Left lung (tissue), 10 donors: ENCODE results near the gene KDM4B. TPM values are rescaled to one million over a fixed set of nuclear protein-coding genes. Genes with fewer than 3 reads are reported as not detected.

ENCODE experiments used
- ATAC-seq: fragments of 200-7000 bp; cut with Tn5 transposase; one replicate; pipeline ENCODE4 v1.9.1; 2020; ENCODE audit warnings: moderate library complexity
- DNase-seq, 4 donors: peaks; one replicate each; pipeline ENCODE4 v3.0.0-alpha.2; 2013 to 2020
- H3K27ac ChIP-seq, 2 donors: fragments of 200-600 bp; sonication (generic) in 1 of 2; one replicate each; pipeline versions ENCODE4 v1.5.0 to v1.8.0; 2020 to 2021
- H3K27me3 ChIP-seq, 2 donors: fragments of 200-600 bp; sonication (generic) in 1 of 2; one replicate each; pipeline versions ENCODE4 v1.5.0 to v1.8.0; 2020 to 2021
- H3K36me3 ChIP-seq, 2 donors: fragments of 200-600 bp; sonication (generic) in 1 of 2; one replicate each; pipeline versions ENCODE4 v1.5.0 to v1.8.0; 2020 to 2021
- H3K4me1 ChIP-seq, 2 donors: fragments of 200-600 bp; one replicate each; pipeline ENCODE4 v1.8.0; 2021
- H3K4me3 ChIP-seq, 2 donors: fragments of 200-600 bp; sonication (generic) in 1 of 2; one replicate each; pipeline versions ENCODE4 v1.5.0 to v1.8.0; 2020 to 2021; ENCODE audit warnings: mild to moderate bottlenecking in 1 of 2
- H3K9me3 ChIP-seq, 2 donors: fragments of 200-600 bp; sonication (generic) in 1 of 2; one replicate each; pipeline versions ENCODE4 v1.5.0 to v1.8.0; 2020 to 2021
- intact Hi-C, 2 donors: fragments of 100-400 bp; cut with DNase I; formaldehyde crosslinking; loops; one replicate each; pipeline versions ENCODE4 v1.11.2 to v1.14.2; 2022
- polyA plus RNA-seq, 6 donors: library from polyadenylated mRNA; unstranded; fragments of 120-200 nt; gene quantifications; one replicate each; pipeline ENCODE4 v1.2.1, GENCODE V29; 2013; ENCODE audit not compliant: insufficient read length in 6 of 6
- total RNA-seq, 2 donors: library from RNA; stranded (reverse); fragmentation: NEBNext Ultra II Directional; extraction: Animal tissue kit (Norgen Biotek cat#: 25700); gene quantifications; one replicate each; pipeline ENCODE4 v1.2.1, GENCODE V29; 2021
- TF ChIP-seq, protein P1 (sequence below), 2 donors: fragments of 200-600 bp; sonication (generic) in 1 of 2; IDR thresholded peaks; one replicate each; pipeline versions ENCODE4 v1.5.0 to v1.8.0; 2021; ENCODE audit warnings: antibody characterized with exemption in 2 of 2
- donor health status: DM: no; HTN: yes; CAD: no.
- donor health status: DM: no; HTN: no; CAD: no.

The KDM4B gene
- total and polyA plus RNA-seq, 8 donors: 24.6 to 42.1 (median 31.1) TPM

DNA sequence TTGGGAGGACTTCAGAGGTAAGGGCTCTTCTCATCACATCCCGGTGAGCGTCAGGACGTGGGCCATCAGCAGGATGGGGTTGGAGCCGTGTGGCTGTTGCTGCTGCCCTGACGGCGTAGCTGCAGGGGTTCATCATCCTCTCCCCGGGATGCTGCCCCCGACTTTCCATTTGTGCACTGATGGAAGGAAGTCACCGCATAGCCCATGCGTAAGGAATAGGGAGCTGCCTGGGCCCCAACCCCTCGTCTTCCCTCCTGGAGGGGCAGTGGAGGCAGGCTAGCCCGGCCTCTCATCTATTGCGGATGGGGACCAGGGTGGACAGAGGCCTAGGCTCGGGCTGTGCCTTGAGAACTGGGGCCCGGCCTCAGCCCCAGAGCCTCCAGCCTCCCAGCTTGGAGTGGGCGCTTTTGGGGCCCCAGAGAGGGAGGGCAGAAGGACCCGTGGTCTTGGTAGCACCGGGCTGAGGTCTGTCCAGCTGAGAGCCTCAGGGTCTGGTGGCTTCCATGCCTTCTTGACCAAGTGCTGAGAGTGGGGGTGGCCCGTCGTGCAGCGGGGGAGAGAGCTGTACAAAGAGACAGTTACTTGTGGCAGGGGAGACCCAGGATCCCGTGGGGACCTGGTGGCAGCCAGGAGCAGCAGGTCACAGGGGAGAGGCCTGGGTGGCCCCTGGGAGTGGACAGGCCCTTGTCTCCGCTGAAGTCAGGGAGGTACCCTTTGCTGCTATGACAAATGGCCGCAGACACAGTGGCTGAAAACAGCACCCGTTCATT lies 44.0 kb downstream of the KDM4B start:
- Histone ChIP-seq H3K27ac (no peak overlapping the region), H3K27me3 (no peaks in the 10 kb centered on the region), H3K4me1 (peaks cover 0 to 5% of the 10 kb centered on the region in 2 donors), H3K9me3 (no peaks in the 10 kb centered on the region), H3K4me3 (no peak overlapping the region), H3K36me3 (peaks cover 0 to 19% of the 10 kb centered on the region in 2 donors)
- intact Hi-C loops: no loop called here
- DNase-seq (no peak), ATAC-seq (no peak)
- TF ChIP-seq, protein P1, sequence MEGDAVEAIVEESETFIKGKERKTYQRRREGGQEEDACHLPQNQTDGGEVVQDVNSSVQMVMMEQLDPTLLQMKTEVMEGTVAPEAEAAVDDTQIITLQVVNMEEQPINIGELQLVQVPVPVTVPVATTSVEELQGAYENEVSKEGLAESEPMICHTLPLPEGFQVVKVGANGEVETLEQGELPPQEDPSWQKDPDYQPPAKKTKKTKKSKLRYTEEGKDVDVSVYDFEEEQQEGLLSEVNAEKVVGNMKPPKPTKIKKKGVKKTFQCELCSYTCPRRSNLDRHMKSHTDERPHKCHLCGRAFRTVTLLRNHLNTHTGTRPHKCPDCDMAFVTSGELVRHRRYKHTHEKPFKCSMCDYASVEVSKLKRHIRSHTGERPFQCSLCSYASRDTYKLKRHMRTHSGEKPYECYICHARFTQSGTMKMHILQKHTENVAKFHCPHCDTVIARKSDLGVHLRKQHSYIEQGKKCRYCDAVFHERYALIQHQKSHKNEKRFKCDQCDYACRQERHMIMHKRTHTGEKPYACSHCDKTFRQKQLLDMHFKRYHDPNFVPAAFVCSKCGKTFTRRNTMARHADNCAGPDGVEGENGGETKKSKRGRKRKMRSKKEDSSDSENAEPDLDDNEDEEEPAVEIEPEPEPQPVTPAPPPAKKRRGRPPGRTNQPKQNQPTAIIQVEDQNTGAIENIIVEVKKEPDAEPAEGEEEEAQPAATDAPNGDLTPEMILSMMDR (IDR thresholded peaks at IDR 0.05): no peak

DNA sequence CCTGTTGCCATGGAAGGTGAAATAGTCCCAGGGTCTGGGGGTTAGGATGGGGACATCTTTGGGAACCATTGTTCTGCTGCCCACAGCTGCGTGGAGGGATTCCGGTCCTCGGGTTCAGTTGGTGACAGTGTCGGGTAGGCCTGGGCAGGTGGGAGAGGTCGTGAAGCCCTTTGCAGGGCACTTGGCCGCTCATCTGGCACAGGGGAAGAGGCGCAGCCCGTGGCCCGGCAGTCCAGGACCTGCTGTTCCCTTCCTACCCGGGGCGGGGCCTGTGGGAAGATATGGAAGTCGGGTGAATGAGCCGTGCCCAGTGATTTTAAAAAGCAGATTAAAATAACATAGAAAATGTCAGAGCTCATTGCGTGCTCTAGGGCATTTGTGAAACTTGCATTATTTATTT lies 44.8 kb downstream of the KDM4B start:
- intact Hi-C loops: no loop called here
- Histone ChIP-seq H3K27ac (no peak overlapping the region), H3K9me3 (no peaks in the 10 kb centered on the region), H3K36me3 (peaks cover 0 to 28% of the 10 kb centered on the region in 2 donors), H3K27me3 (no peaks in the 10 kb centered on the region), H3K4me3 (no peak overlapping the region), H3K4me1 (peaks cover 5% of the 10 kb centered on the region in 2 donors)
- ATAC-seq (no peak), DNase-seq (no peak)
- TF ChIP-seq, protein P1 (IDR thresholded peaks at IDR 0.05): no peak

DNA sequence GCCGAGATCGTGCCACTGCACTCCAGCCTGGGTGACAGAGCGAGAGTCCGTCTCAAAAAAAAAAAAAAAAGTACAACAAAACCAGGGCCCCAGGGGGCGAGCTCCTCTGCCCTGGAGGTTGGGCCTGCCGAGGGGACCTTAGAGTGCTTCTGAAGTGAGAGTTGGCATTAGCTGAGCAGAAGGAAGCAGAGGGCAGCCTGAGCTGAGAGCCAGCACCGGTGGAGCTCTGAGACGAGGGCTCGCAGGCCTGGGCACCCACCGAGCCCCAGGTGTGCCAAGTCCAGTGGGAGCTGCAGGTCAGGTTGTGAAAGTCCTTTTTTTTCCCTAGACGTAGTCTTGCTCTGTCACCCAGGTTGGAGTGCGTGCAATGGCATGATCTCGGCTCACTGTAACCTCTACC lies 46.0 kb downstream of the KDM4B start:
- TF ChIP-seq, protein P1 (IDR thresholded peaks at IDR 0.05): no peak
- Histone ChIP-seq H3K27me3 (no peaks in the 10 kb centered on the region), H3K4me1 (peaks cover 5% of the 10 kb centered on the region in 2 donors), H3K36me3 (peaks cover 0 to 29% of the 10 kb centered on the region in 2 donors), H3K9me3 (no peaks in the 10 kb centered on the region), H3K4me3 (no peak overlapping the region), H3K27ac (no peak overlapping the region)
- ATAC-seq: no peak
- intact Hi-C loops: no loop called here
- peak in 1 of 4 donors; percentile 34 for DNase-seq

DNA sequence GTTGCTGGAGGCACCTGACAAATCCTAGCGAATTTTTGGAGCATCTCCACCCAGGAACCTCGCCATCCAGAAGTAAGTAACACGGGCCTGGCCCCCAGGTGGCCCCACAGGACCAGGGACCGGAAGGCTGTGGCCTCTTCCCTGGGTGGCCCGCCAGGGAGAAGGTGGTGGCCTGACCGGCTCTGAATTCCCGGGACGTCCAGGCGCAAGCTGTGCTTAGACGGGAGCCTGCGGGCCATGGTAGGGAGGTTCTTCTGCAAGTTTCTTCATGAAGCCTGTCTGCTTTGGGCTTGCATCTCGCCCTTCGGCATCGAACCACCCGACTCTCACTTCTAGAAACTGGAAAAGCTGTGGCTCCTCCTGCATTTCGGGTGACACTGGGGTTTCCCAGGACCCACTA lies 47.4 kb downstream of the KDM4B start:
- Histone ChIP-seq H3K36me3 (peaks cover 0 to 38% of the 10 kb centered on the region in 2 donors), H3K9me3 (no peaks in the 10 kb centered on the region), H3K4me1 (peaks cover 5% of the 10 kb centered on the region in 2 donors), H3K27ac (no peak overlapping the region), H3K4me3 (no peak overlapping the region), H3K27me3 (no peaks in the 10 kb centered on the region)
- no peak for DNase-seq
- TF ChIP-seq, protein P1 (IDR thresholded peaks at IDR 0.05): no peak
- no peak for ATAC-seq
- intact Hi-C loops: no loop called here

DNA sequence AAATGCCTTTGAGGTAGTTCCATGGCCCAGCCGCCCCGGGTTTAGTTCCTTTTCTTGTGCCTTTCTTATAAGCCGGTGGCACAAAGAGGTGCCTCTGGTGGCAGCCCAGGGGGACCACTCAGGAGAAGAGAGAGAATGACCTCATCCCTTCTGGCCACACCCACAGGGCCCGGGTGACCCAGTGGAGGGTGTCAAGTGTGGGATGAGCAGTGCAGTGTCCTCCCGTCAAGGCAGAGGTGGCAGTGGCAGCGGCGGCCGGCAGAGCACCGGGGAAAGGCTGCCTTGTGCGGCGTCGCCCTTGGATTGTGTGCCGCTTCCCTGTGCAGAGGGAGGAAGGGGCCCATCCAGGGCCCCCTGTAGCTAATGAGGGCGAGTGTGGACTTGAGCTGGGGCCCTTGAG lies 47.9 kb downstream of the KDM4B start:
- no peaks in the 10 kb centered on the region for H3K27me3 ChIP-seq
- intact Hi-C loops: no loop called here
- no peak for ATAC-seq
- H3K36me3 ChIP-seq: peaks cover 0 to 38% of the 10 kb centered on the region in 2 donors
- no peaks in the 10 kb centered on the region for H3K9me3 ChIP-seq
- no peak overlapping the region for H3K27ac ChIP-seq
- no peak overlapping the region for H3K4me3 ChIP-seq
- no peak for DNase-seq
- TF ChIP-seq, protein P1 (IDR thresholded peaks at IDR 0.05): no peak
- peaks cover under 1 to 5% of the 10 kb centered on the region in 2 donors for H3K4me1 ChIP-seq
